Kidney epithelial cell (primary cell): ENCODE data around the gene PTK7. TPM values are rescaled to one million over a fixed set of nuclear protein-coding genes. Genes with fewer than 3 reads are reported as not detected.
A peak's percentile ranks its signal among the peaks of the same experiment; 100 is the strongest.

ENCODE experiments used
- DNase-seq: peaks from one replicate; pipeline ENCODE4 v3.0.0-alpha.2; 2010; ENCODE audit warnings: low read depth
- H3K27me3 ChIP-seq: 2 replicates; pipeline ENCODE4 v1.6.0; 2011; ENCODE audit warnings: low read length; ENCODE audit not compliant: control insufficient read depth, insufficient read depth
- H3K36me3 ChIP-seq: 2 replicates; pipeline ENCODE4 v1.5.1; 2011; ENCODE audit warnings: low read length; ENCODE audit not compliant: control insufficient read depth, insufficient read depth
- H3K4me3 ChIP-seq: 2 replicates; pipeline ENCODE4 v1.5.1; 2011; ENCODE audit warnings: low read depth, mild to moderate bottlenecking, control low read depth, low read length
- CTCF ChIP-seq: IDR thresholded peaks from 2 replicates; pipeline ENCODE4 v1.5.1; 2011; ENCODE audit warnings: mild to moderate bottlenecking, moderate library complexity, low read length, control low read depth, inconsistent platforms; ENCODE audit not compliant: insufficient read depth, poor library complexity, severe bottlenecking
- total RNA-seq: library from RNA; depleted of rRNA; stranded (reverse); fragments of >200 nt; gene quantifications from 2 replicates; pipeline ENCODE4 v1.2.3, GENCODE V29; 2015

PTK7 gene
- total RNA-seq, 1 donor from 2014 or later, result 169 TPM

- Histone ChIP-seq H3K36me3 (peaks cover 1% of the 10 kb centered on the region), H3K4me3 (no peak overlapping the region), H3K27me3 (no peaks in the 10 kb centered on the region)
- TF ChIP-seq CTCF, result no peak
- no peak for DNase-seq
Observed at GRCh38 chr6:43062818-43063217, 13.3 kb upstream of the PTK7 start.

DNA sequence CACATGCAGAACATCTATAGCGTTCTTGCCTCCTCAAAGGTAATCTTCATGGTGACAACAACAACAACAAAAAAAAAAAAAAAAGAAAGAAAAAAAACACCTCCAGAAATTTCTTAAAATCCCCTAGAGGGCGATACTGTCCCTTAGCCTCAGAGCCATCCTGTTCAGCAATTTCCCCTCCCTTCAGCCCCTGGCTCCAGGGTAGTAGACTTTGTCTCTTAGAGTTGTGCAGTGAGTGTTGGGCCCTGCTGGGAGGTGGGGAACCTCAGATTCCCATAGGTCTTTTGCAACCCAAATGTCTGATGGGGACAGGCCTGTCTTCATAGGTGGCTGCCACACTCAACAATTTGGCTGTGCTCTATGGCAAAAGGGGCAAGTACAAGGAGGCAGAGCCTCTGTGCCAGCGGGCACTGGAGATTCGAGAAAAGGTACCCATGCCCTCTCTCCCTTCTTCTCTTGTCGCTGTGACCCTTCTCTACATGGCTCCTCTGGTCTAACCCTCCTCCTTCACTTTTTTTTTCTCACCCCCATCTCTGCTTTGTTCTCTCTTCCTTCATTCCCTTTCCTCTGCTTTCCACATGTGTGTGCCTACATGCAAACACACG, 6.0 kb upstream of the PTK7 start:
- DNase-seq, result no peak
- Histone ChIP-seq H3K27me3 (no peaks in the 10 kb centered on the region), H3K4me3 (no peak overlapping the region), H3K36me3 (peaks cover 1% of the 10 kb centered on the region)
- TF ChIP-seq CTCF, result peak; percentile 65

- Histone ChIP-seq H3K4me3 (no peak overlapping the region), H3K27me3 (no peaks in the 10 kb centered on the region), H3K36me3 (peaks cover 1% of the 10 kb centered on the region)
- DNase-seq, result no peak
- no peak for TF ChIP-seq CTCF
Observed at GRCh38 chr6:43074847-43075669, 1.1 kb upstream of the PTK7 start.

DNA sequence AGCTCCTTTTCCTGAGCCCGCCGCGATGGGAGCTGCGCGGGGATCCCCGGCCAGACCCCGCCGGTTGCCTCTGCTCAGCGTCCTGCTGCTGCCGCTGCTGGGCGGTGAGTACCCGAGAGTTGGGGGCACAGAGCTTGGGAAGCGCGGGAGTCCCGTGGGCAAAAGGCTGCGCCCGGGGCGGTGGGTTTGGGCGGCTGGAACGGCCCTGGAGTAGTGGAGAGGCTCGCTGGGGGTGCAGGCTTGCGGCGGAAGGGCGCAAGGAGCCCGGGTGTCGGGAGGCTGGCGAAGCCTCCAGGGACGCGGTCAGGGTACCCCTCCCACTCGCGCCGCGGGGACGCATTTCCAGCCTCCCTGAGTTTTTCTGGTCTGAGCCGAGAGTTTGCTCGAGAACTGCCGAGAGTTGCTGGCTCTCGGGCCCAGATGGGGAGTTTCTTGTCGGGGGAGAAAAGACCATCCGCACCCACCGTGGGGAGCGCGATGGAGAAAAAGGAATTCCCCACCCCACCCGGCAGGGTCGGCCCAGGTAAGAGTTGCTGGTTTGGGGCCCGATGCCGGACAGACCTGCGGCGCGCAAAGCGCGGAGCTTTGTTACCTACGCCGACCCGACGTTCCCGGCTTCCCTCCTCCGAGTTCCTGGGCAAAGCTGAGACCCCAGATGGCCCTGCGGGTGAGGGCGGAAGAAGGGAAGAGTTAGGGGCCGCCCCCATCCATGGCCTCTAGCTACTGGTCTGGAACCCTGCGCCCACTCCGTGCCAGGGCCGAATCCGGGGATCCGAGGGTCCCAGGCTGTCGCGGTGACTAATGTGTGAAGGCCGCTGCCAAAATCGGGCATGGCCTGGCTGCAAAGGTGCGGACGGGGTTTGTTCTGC, 584 bp downstream of the PTK7 start:
- Histone ChIP-seq H3K27me3 (no peaks in the 10 kb centered on the region), H3K36me3 (no peaks in the 10 kb centered on the region), H3K4me3 (peak overlapping the region; percentile 94)
- no peak for TF ChIP-seq CTCF
- no peak for DNase-seq

- H3K27me3 ChIP-seq, result no peaks in the 10 kb centered on the region
- TF ChIP-seq CTCF, result no peak
- peak overlapping the region; percentile 94 for H3K4me3 ChIP-seq
- H3K36me3 ChIP-seq, result no peaks in the 10 kb centered on the region
- no peak for DNase-seq
Observed at GRCh38 chr6:43077333-43077809, 1.3 kb downstream of the PTK7 start.
